ENCODE measurements around the gene APOM. TPM values are rescaled to one million over a fixed set of nuclear protein-coding genes. Genes with fewer than 3 reads are reported as not detected.

Gene APOM
- total RNA-seq, 4 donors from 2014 or later, result 2.3 to 5.1 (median 4.5) TPM

DNA sequence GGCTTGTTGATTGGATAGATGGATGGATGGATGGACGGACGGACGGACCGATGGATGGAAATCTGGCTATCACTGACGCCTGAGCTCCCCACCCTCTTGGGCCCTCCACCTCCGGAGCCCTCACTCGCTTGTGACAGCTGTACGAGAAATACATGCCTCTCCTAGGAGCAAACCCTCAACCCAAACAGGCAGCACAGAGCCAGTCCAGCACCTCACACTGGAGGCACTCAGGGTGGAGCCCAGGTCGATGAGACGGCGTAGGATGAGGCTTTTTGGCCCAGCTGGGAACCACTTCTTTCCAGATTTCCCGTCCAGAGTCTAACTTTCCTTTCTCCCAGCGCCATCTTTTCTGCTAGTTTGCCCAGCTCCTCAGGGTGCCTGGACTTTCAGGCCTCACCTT is 27.9 kb downstream of the APOM start:
- Histone ChIP-seq H3K36me3 (peaks cover 21 to 23% of the 10 kb centered on the region in 2 donors), H3K27me3 (no peaks in the 10 kb centered on the region), H3K27ac (no peak overlapping the region), H3K4me3 (replicated peaks in 1 of 3) (no peak overlapping the region), H3K9me3 (no peaks in the 10 kb centered on the region), H3K4me1 (peaks cover 10 to 18% of the 10 kb centered on the region in 2 donors)
- 68 to 74% methylated on average over 13 of the region's 13 CpGs for WGBS, 2 donors
- intact Hi-C loops (cut with DNase I), result loop anchor here (5.0 kb wide), 1 partner anchor 149 kb away; no protein-coding TSS in a partner anchor
- DNase-seq, result peak in 1 of 2 donors; percentile 16
- TF ChIP-seq POLR2A (IDR thresholded peaks at IDR 0.05), result no peak
- TF ChIP-seq, protein P1, sequence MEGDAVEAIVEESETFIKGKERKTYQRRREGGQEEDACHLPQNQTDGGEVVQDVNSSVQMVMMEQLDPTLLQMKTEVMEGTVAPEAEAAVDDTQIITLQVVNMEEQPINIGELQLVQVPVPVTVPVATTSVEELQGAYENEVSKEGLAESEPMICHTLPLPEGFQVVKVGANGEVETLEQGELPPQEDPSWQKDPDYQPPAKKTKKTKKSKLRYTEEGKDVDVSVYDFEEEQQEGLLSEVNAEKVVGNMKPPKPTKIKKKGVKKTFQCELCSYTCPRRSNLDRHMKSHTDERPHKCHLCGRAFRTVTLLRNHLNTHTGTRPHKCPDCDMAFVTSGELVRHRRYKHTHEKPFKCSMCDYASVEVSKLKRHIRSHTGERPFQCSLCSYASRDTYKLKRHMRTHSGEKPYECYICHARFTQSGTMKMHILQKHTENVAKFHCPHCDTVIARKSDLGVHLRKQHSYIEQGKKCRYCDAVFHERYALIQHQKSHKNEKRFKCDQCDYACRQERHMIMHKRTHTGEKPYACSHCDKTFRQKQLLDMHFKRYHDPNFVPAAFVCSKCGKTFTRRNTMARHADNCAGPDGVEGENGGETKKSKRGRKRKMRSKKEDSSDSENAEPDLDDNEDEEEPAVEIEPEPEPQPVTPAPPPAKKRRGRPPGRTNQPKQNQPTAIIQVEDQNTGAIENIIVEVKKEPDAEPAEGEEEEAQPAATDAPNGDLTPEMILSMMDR (IDR thresholded peaks at IDR 0.05), result no peak

DNA sequence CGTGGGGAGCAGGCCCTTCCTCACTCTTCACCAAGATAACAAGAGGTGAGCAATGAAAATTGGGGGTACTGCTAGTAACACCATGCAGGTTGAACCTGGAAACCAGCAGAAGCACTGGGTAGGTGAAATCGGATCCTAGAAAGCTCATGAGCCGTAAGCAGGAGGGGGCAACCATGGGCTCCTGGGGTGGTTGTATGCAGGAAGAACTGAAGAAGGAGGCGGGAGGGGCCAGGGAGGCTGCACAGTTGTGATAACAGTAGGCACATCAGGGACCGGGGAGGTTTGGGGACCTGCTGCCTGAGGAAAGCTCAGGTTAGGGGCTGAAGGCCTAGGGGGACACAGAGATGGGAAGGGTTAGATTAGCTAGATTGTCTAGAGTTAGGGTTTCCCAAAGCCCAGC is 30.8 kb downstream of the APOM start:
- WGBS, 2 donors, result 82 to 92% methylated on average over 5 of the region's 5 CpGs
- Histone ChIP-seq H3K4me1 (peaks cover 7 to 11% of the 10 kb centered on the region in 2 donors), H3K36me3 (peaks cover 41 to 48% of the 10 kb centered on the region in 2 donors), H3K4me3 (replicated peaks in 1 of 3) (no peak overlapping the region), H3K27ac (no peak overlapping the region), H3K27me3 (no peaks in the 10 kb centered on the region), H3K9me3 (no peaks in the 10 kb centered on the region)
- intact Hi-C loops (cut with DNase I), result loop anchor here (5.0 kb wide), 1 partner anchor 46 kb away; no protein-coding TSS in a partner anchor
- no peak for DNase-seq
- TF ChIP-seq, protein P1 (IDR thresholded peaks at IDR 0.05), result no peak
- TF ChIP-seq POLR2A (IDR thresholded peaks at IDR 0.05), result no peak

DNA sequence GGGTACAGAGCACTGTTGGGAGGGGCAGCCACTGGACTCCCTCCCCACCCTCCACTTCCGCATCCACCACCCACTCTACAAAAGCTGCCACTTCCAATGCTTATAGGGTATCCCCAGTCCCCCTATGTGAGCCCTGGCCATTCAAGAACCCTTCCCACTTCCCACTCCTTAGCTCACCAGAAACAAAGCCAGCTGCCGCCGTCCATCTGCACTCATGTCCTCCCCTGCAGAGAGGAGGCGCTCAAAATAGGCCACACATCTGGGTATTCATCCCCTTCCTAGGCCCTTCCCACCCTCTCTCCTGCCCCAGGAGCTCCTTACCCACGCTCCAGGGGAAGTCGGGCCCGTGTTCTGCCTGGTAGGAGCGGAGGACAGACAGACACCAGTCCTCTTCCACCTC is 31.6 kb downstream of the APOM start:
- Histone ChIP-seq H3K27ac (no peak overlapping the region), H3K4me3 (replicated peaks in 1 of 3) (no peak overlapping the region), H3K27me3 (no peaks in the 10 kb centered on the region), H3K4me1 (peaks cover 3 to 7% of the 10 kb centered on the region in 2 donors), H3K9me3 (no peaks in the 10 kb centered on the region), H3K36me3 (peaks cover 45 to 55% of the 10 kb centered on the region in 2 donors)
- TF ChIP-seq, protein P1 (IDR thresholded peaks at IDR 0.05), result no peak
- no peak for TF ChIP-seq POLR2A (IDR thresholded peaks at IDR 0.05)
- WGBS, 2 donors, result 85 to 86% methylated on average over 8 of the region's 8 CpGs
- intact Hi-C loops (cut with DNase I), result loop anchor here (5.0 kb wide), 1 partner anchor 45 kb away; no protein-coding TSS in a partner anchor
- DNase-seq, result no peak

DNA sequence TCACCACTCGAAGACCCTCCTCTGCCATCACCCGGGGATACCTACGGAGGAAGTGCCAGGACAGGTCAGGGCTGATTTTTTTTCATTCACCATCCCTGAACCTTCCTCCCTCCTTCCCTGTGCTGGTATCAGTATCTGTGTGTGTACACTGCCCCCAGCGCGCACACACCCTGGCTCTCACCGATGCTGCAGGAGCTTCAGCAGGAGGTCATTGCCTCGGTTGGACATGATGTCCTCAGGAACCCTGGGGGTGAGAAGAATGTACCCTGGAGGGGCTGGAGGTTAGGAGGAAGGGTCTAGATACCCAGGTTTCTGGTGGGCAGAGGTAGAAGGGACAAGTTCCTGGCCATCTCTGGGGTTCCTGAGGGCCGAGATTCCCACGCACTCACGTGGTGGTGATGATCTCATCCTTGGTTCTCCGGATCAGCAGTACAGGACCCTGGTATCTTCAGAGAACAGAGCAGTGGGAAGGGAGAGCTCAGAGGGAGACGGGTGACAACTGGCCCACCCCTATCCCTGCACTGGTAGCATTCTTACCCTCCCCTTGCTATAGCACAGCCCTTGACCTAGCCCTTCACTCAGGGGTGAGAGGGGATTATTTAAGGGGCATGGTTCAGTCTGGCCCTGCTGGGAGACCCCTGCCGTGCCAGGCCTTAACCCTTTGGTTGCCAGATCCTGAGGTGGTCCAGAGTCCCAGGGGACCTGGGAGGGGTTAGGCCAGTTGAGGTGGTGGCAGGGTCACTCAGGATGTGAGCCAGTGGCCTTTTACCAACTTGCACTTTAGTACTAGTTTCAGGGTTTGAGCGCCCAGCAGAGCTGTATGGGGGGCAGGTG is 32.4 kb downstream of the APOM start:
- intact Hi-C loops (cut with DNase I), result loop anchor here (5.0 kb wide), 1 partner anchor 44 kb away; no protein-coding TSS in a partner anchor
- Histone ChIP-seq H3K27ac (no peak overlapping the region), H3K36me3 (peaks cover 52 to 63% of the 10 kb centered on the region in 2 donors), H3K9me3 (no peaks in the 10 kb centered on the region), H3K4me3 (replicated peaks in 1 of 3) (no peak overlapping the region), H3K27me3 (no peaks in the 10 kb centered on the region), H3K4me1 (peaks cover 0 to 3% of the 10 kb centered on the region in 2 donors)
- no peak for TF ChIP-seq POLR2A (IDR thresholded peaks at IDR 0.05)
- TF ChIP-seq, protein P1 (IDR thresholded peaks at IDR 0.05), result no peak
- WGBS, 2 donors, result 84 to 93% methylated on average over 9 to 12 of the region's 14 CpGs
- no peak for DNase-seq

Data from thyroid gland (tissue), 4 donors.